Neural progenitor cell (in vitro differentiated cells): ENCODE measurements around the gene RAB13. TPM values are rescaled to one million over a fixed set of nuclear protein-coding genes. Genes with fewer than 3 reads are reported as not detected.

ENCODE experiments used
- DNase-seq: peaks from one replicate; pipeline ENCODE4 v3.0.0-alpha.2; 2016; ENCODE audit warnings: low spot score
- H2AFZ ChIP-seq: fragments of 200-600 bp; sonication (generic); replicated peaks from 2 replicates; pipeline ENCODE4 v1.6.1; 2016; ENCODE audit warnings: antibody characterized with exemption
- H3F3A ChIP-seq: fragments of 200-600 bp; sonication (generic); 2 replicates; pipeline ENCODE4 v1.6.1; 2016; ENCODE audit warnings: antibody characterized with exemption, low read depth
- H3K27ac ChIP-seq: fragments of 200-600 bp; sonication (generic); 2 replicates; pipeline ENCODE4 v1.5.1; 2016; ENCODE audit warnings: mild to moderate bottlenecking
- H3K27me3 ChIP-seq: fragments of 200-600 bp; sonication (generic); 2 replicates; pipeline ENCODE4 v1.6.1; 2016; ENCODE audit warnings: mild to moderate bottlenecking, moderate library complexity
- H3K36me3 ChIP-seq: fragments of 200-600 bp; sonication (generic); 2 replicates; pipeline ENCODE4 v1.5.1; 2016
- H3K4me1 ChIP-seq: fragments of 200-600 bp; sonication (generic); 2 replicates; pipeline ENCODE4 v1.6.1; 2016; ENCODE audit warnings: mixed run types
- H3K4me2 ChIP-seq: fragments of 200-600 bp; sonication (generic); 2 replicates; pipeline ENCODE4 v1.6.1; 2016
- H3K4me3 ChIP-seq: fragments of 200-600 bp; sonication (generic); 2 replicates; pipeline ENCODE4 v1.5.1; 2016
- H3K79me2 ChIP-seq: fragments of 200-600 bp; sonication (generic); 2 replicates; pipeline ENCODE4 v1.6.1; 2016; ENCODE audit warnings: low read depth
- H3K9ac ChIP-seq: fragments of 200-600 bp; sonication (generic); 2 replicates; pipeline ENCODE4 v1.6.1; 2016
- H3K9me3 ChIP-seq: fragments of 200-600 bp; sonication (generic); 2 replicates; pipeline ENCODE4 v1.5.1; 2016; ENCODE audit warnings: low read depth
- H4K20me1 ChIP-seq: fragments of 200-600 bp; sonication (generic); 2 replicates; pipeline ENCODE4 v1.6.1; 2016; ENCODE audit warnings: low read depth
- H3K27ac Mint-ChIP-seq: 3 replicates; pipeline ENCODE4 v1.8.0; 2021; ENCODE audit warnings: mixed read lengths
- H3K27me3 Mint-ChIP-seq: 2 replicates; pipeline ENCODE4 v1.8.0; 2022; ENCODE audit warnings: low read depth, mild to moderate bottlenecking, inconsistent platforms, moderate library complexity, mixed read lengths; ENCODE audit not compliant: insufficient read depth
- H3K36me3 Mint-ChIP-seq: 3 replicates; pipeline ENCODE4 v1.8.0; 2021; ENCODE audit warnings: mixed read lengths
- H3K4me1 Mint-ChIP-seq: 3 replicates; pipeline ENCODE4 v1.8.0; 2021; ENCODE audit warnings: mixed read lengths
- H3K4me3 Mint-ChIP-seq: 3 replicates; pipeline ENCODE4 v1.8.0; 2021; ENCODE audit warnings: mild to moderate bottlenecking, moderate library complexity, mixed read lengths
- H3K9me3 Mint-ChIP-seq: 3 replicates; pipeline ENCODE4 v1.8.0; 2020; ENCODE audit warnings: mixed read lengths
- CTCF ChIP-seq: fragments of 200-600 bp; sonication (generic); IDR thresholded peaks from 2 replicates; pipeline ENCODE4 v1.5.1; 2017; ENCODE audit warnings: antibody characterized with exemption, mild to moderate bottlenecking
- EZH2 ChIP-seq: fragments of 200-600 bp; sonication (generic); IDR thresholded peaks from 2 replicates; pipeline ENCODE4 v1.6.1; 2017; ENCODE audit warnings: antibody characterized with exemption, mild to moderate bottlenecking, moderate library complexity
- EZH2phosphoT487 ChIP-seq: fragments of 200-600 bp; sonication (generic); IDR thresholded peaks from 2 replicates; pipeline ENCODE4 v1.6.1; 2017; ENCODE audit warnings: antibody characterized with exemption
- total RNA-seq: library from RNA; depleted of rRNA; stranded (reverse); fragments of >200 nt; gene quantifications from 2 replicates; pipeline ENCODE4 v1.2.3, GENCODE V29; 2015; ENCODE audit warnings: low replicate concordance

The RAB13 gene
- total RNA-seq, 1 donor from 2014 or later = 14.3 TPM

GRCh38 chr1:153938996-153939395 is 47.1 kb downstream of the RAB13 start:
- no peak for DNase-seq
- H3K4me1 Mint-ChIP-seq = no peaks in the 10 kb centered on the region
- no peak overlapping the region for H3K27ac Mint-ChIP-seq
- Histone ChIP-seq H3K9me3 (no peaks in the 10 kb centered on the region), H3K27ac (no peak overlapping the region), H3K36me3 (no peaks in the 10 kb centered on the region), H3K79me2 (no peaks in the 10 kb centered on the region), H3K4me2 (no peak overlapping the region), H3F3A (no peaks in the 10 kb centered on the region), H3K27me3 (no peaks in the 10 kb centered on the region), H3K9ac (no peak overlapping the region), H3K4me3 (no peak overlapping the region), H3K4me1 (no peaks in the 10 kb centered on the region), H4K20me1 (no peaks in the 10 kb centered on the region), H2AFZ (no peak overlapping the region)
- H3K4me3 Mint-ChIP-seq = no peak overlapping the region
- peaks cover 36% of the 10 kb centered on the region for H3K36me3 Mint-ChIP-seq
- no peaks in the 10 kb centered on the region for H3K9me3 Mint-ChIP-seq
- H3K27me3 Mint-ChIP-seq = peaks cover 2% of the 10 kb centered on the region
- TF ChIP-seq EZH2 = no peak

- Histone ChIP-seq H3K27me3 (no peaks in the 10 kb centered on the region), H3K9me3 (no peaks in the 10 kb centered on the region), H3K4me1 (no peaks in the 10 kb centered on the region), H3K4me3 (no peak overlapping the region), H3K4me2 (no peak overlapping the region), H3K79me2 (no peaks in the 10 kb centered on the region), H3K36me3 (no peaks in the 10 kb centered on the region), H3F3A (no peaks in the 10 kb centered on the region), H4K20me1 (no peaks in the 10 kb centered on the region), H2AFZ (no peak overlapping the region), H3K27ac (no peak overlapping the region), H3K9ac (no peak overlapping the region)
- H3K4me1 Mint-ChIP-seq = no peaks in the 10 kb centered on the region
- H3K27ac Mint-ChIP-seq = no peak overlapping the region
- H3K36me3 Mint-ChIP-seq = peaks cover 33% of the 10 kb centered on the region
- DNase-seq = no peak
- H3K4me3 Mint-ChIP-seq = no peak overlapping the region
- no peak for TF ChIP-seq CTCF
- no peak for TF ChIP-seq EZH2
- TF ChIP-seq EZH2phosphoT487 = no peak
- H3K27me3 Mint-ChIP-seq = peaks cover 2% of the 10 kb centered on the region
- H3K9me3 Mint-ChIP-seq = no peaks in the 10 kb centered on the region
Observed at GRCh38 chr1:153937331-153937730, 48.8 kb downstream of the RAB13 start.

GRCh38 chr1:153936011-153936802 is 49.9 kb downstream of the RAB13 start:
- Histone ChIP-seq H3K4me1 (no peaks in the 10 kb centered on the region), H3K4me2 (no peak overlapping the region), H2AFZ (no peak overlapping the region), H3K4me3 (no peak overlapping the region), H3K27me3 (no peaks in the 10 kb centered on the region), H3K79me2 (no peaks in the 10 kb centered on the region), H3K27ac (no peak overlapping the region), H3K9ac (no peak overlapping the region), H3F3A (no peaks in the 10 kb centered on the region), H3K36me3 (no peaks in the 10 kb centered on the region), H4K20me1 (no peaks in the 10 kb centered on the region), H3K9me3 (no peaks in the 10 kb centered on the region)
- H3K27ac Mint-ChIP-seq = peak overlapping the region; percentile 80
- no peaks in the 10 kb centered on the region for H3K9me3 Mint-ChIP-seq
- H3K36me3 Mint-ChIP-seq = peaks cover 31% of the 10 kb centered on the region
- no peak for DNase-seq
- H3K27me3 Mint-ChIP-seq = peaks cover 2% of the 10 kb centered on the region
- TF ChIP-seq EZH2phosphoT487 (no peak), CTCF (no peak), EZH2 (no peak)
- H3K4me1 Mint-ChIP-seq = no peaks in the 10 kb centered on the region
- no peak overlapping the region for H3K4me3 Mint-ChIP-seq

GRCh38 chr1:153934746-153935145 is 51.4 kb downstream of the RAB13 start:
- Histone ChIP-seq H3K79me2 (no peaks in the 10 kb centered on the region), H3K4me3 (no peak overlapping the region), H3K4me1 (no peaks in the 10 kb centered on the region), H3K27ac (no peak overlapping the region), H3K27me3 (no peaks in the 10 kb centered on the region), H3K9ac (no peak overlapping the region), H3F3A (no peaks in the 10 kb centered on the region), H3K4me2 (no peak overlapping the region), H2AFZ (no peak overlapping the region), H3K36me3 (no peaks in the 10 kb centered on the region), H3K9me3 (no peaks in the 10 kb centered on the region), H4K20me1 (no peaks in the 10 kb centered on the region)
- H3K27me3 Mint-ChIP-seq = no peaks in the 10 kb centered on the region
- H3K27ac Mint-ChIP-seq = no peak overlapping the region
- no peaks in the 10 kb centered on the region for H3K4me1 Mint-ChIP-seq
- no peaks in the 10 kb centered on the region for H3K9me3 Mint-ChIP-seq
- no peak for TF ChIP-seq EZH2phosphoT487
- no peak for TF ChIP-seq CTCF
- TF ChIP-seq EZH2 = no peak
- peaks cover 25% of the 10 kb centered on the region for H3K36me3 Mint-ChIP-seq
- H3K4me3 Mint-ChIP-seq = no peak overlapping the region
- no peak for DNase-seq
